Muscle layer of duodenum (tissue), 2 donors: ENCODE data around the gene GIPC3.

ENCODE experiments used
- H3K27ac ChIP-seq: one replicate; pipeline ENCODE4 v1.7.0; 2013; ENCODE audit warnings: mild to moderate bottlenecking, low read length
- H3K27me3 ChIP-seq: one replicate; pipeline ENCODE4 v1.7.0; 2013; ENCODE audit warnings: low read depth, mild to moderate bottlenecking, control low read depth, low read length
- H3K36me3 ChIP-seq, 2 donors: one replicate each; pipeline ENCODE4 v1.7.0; 2013; ENCODE audit warnings: low read length in 2 of 2, control low read depth in 1 of 2, mild to moderate bottlenecking in 1 of 2; ENCODE audit not compliant: insufficient read depth in 2 of 2, control insufficient read depth in 1 of 2
- H3K4me1 ChIP-seq, 2 donors: one replicate each; pipeline ENCODE4 v1.7.0; 2013; ENCODE audit warnings: low read length in 2 of 2, mild to moderate bottlenecking in 2 of 2, control low read depth in 1 of 2, moderate library complexity in 1 of 2; ENCODE audit not compliant: insufficient read depth in 2 of 2, control insufficient read depth in 1 of 2
- H3K4me3 ChIP-seq, 2 donors: one replicate each; pipeline ENCODE4 v1.7.0; 2013; ENCODE audit warnings: low read length in 2 of 2, low read depth in 1 of 2, mild to moderate bottlenecking in 1 of 2
- H3K9me3 ChIP-seq, 2 donors: one replicate each; pipeline ENCODE4 v1.7.0; 2013; ENCODE audit warnings: low read length in 2 of 2, control low read depth in 1 of 2, mild to moderate bottlenecking in 1 of 2; ENCODE audit not compliant: control insufficient read depth in 1 of 2
- donor health status: healthy.

Gene GIPC3

GRCh38 chr19:3614858-3615505, 29.7 kb downstream of the GIPC3 start:
- Histone ChIP-seq H3K36me3 (peaks cover 6 to 36% of the 10 kb centered on the region in 2 donors), H3K4me1 (peaks cover 0 to 23% of the 10 kb centered on the region in 2 donors), H3K27me3 (no peaks in the 10 kb centered on the region), H3K27ac (no peak overlapping the region), H3K4me3 (no peak overlapping the region), H3K9me3 (no peaks in the 10 kb centered on the region)

GRCh38 chr19:3615524-3616135, 30.4 kb downstream of the GIPC3 start:
- no peaks in the 10 kb centered on the region for H3K27me3 ChIP-seq
- peaks cover 6 to 41% of the 10 kb centered on the region in 2 donors for H3K36me3 ChIP-seq
- H3K27ac ChIP-seq: no peak overlapping the region
- H3K4me3 ChIP-seq: no peak overlapping the region
- H3K9me3 ChIP-seq: no peaks in the 10 kb centered on the region
- H3K4me1 ChIP-seq: peaks cover 0 to 23% of the 10 kb centered on the region in 2 donors

GRCh38 chr19:3617463-3617862, 32.2 kb downstream of the GIPC3 start:
- Histone ChIP-seq H3K4me3 (no peak overlapping the region), H3K9me3 (no peaks in the 10 kb centered on the region), H3K27ac (no peak overlapping the region), H3K36me3 (peaks cover 0 to 40% of the 10 kb centered on the region in 2 donors), H3K4me1 (peaks cover 0 to 23% of the 10 kb centered on the region in 2 donors), H3K27me3 (no peaks in the 10 kb centered on the region)

DNA sequence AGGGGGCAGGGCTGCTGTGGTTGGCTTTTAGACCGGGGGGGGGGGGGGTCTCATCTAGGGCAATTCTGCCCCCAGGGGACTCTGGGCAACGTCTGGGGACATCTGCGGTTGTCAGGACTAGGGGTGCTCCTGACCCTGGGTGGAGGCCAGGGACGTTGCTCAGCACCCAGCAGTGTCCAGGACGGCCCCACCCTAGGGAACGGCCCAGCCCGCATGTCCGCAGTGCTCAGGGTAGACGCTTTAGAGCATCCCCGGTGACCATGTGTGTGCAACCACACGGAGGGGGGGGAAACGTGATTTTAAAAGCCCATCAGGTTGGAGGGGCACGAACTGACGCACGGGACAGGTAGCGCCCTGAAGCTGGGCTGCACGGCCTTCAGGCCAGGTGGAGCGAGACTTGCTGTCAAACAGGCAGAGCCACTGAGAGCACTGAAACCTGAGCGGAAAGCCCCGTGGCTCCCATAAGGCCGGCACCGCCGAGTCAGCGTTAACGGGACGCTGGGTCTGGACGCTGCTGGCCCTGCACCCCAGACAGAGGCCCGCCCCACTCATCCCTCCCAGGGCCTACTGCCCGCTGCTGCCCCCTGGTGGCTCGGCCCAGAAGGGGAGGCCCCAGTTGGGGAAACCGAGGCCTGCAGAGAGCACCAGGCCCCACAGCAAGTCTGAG, 33.0 kb downstream of the GIPC3 start:
- Histone ChIP-seq H3K4me3 (no peak overlapping the region), H3K36me3 (peaks cover 0 to 44% of the 10 kb centered on the region in 2 donors)

DNA sequence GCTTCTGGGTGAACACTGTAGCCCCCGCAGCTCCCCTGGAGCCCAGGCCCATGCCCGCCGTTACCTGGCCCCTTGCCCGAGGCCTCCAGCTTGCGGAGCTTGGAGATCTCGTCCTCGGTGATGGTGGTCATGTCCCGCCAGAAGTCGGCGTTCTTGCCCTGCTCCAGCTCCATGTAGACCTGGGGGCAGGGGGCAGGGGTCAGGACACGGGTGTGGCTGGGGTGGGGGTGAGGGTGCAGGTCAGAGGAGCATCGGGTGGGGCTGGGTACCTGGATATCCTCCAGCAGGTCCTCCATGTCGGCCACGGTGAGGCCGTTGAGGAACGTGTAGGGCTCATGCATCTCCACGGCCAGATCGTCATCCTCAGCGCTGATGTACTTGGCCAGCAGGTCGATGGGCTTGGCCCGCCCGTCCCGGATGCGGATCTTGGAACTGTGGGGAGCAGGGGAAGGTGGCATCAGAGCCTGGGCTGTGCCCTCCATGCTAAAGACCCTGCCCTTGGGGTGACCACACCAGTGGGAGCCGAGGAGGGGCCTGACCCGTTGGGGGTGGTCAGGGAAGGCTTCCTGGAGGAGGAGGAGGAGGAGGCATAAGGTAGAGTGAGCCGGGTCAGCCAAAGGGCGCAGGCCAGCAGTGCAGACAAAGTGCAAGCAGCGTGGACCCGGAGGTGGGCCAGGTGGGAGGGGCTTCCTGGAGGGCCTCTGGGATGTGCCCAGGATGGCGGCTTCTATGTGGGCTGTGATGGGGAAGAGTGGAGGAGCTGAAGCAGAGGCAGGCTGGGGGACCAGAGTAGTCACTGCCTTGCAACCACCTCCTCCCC, 33.7 kb downstream of the GIPC3 start:
- no peak overlapping the region for H3K4me3 ChIP-seq
- peaks cover 0 to 11% of the 10 kb centered on the region in 2 donors for H3K4me1 ChIP-seq
- H3K9me3 ChIP-seq: no peaks in the 10 kb centered on the region
- peaks cover 0 to 50% of the 10 kb centered on the region in 2 donors for H3K36me3 ChIP-seq
- no peaks in the 10 kb centered on the region for H3K27me3 ChIP-seq
- H3K27ac ChIP-seq: no peak overlapping the region

More for the DNA sequence above, 33.0 kb downstream of the GIPC3 start:
- Histone ChIP-seq H3K4me1 (peaks cover 0 to 19% of the 10 kb centered on the region in 2 donors), H3K27me3 (no peaks in the 10 kb centered on the region), H3K27ac (no peak overlapping the region), H3K9me3 (no peaks in the 10 kb centered on the region)

DNA sequence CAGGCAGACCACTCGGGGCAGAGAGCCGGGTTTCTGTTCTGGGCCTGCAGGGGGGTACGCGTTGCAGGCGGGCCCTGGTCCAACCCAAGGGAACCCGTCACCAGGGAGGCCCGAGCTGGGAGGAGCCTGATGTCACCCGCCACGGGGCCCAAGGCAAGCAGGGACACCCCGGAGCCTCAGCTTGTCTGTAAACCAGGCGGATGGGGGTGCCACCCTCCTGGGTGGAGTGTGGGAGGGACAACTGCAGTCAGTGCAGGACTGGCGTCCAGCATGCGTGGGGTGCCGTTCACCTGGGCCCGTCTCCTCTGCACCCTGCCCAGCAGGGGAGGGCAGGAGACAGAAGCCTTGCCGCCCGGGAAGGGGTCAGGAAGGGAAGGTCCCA, 34.3 kb downstream of the GIPC3 start:
- H3K4me1 ChIP-seq: peaks cover 0 to 13% of the 10 kb centered on the region in 2 donors
- no peaks in the 10 kb centered on the region for H3K9me3 ChIP-seq
- H3K36me3 ChIP-seq: peaks cover 0 to 50% of the 10 kb centered on the region in 2 donors
- H3K4me3 ChIP-seq: no peak overlapping the region
- no peak overlapping the region for H3K27ac ChIP-seq
- H3K27me3 ChIP-seq: no peaks in the 10 kb centered on the region

DNA sequence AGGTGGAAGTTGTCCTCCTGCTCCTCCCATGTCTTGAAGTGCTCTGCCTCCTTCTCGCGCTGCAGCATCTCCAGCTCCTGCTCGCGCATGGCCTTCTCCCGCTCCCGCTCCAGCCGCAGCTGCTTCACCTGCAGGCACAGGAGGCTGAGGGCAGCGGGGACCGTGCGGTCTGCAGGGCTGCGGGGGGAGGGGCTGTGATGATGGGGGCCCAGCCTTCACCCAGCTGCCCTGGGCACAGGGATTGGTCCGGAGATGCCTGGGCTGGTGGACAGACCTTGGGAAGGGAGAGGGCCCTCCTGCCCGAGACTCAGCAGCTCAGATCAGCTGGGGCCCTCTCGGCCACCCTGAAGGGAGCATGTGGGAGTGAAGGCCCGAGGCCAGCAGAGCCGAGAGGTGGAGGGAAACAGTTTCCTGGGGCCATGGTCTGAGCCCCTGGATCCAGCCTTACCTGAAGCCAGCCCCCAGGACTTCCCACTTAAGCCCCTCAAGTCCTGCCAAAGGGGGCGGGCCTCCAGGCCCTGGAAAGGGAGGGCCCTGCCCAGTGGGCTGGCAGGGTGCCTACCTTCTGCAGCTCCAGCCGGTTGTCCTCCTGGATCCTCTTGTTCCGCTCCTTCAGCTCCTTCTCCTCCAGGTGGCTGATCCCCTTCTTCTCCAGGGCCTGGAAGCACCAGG, 35.0 kb downstream of the GIPC3 start:
- H3K4me3 ChIP-seq: no peak overlapping the region
- H3K4me1 ChIP-seq: peaks cover 3 to 20% of the 10 kb centered on the region in 2 donors
- peaks cover 0 to 50% of the 10 kb centered on the region in 2 donors for H3K36me3 ChIP-seq
- no peak overlapping the region for H3K27ac ChIP-seq
- H3K27me3 ChIP-seq: no peaks in the 10 kb centered on the region
- no peaks in the 10 kb centered on the region for H3K9me3 ChIP-seq

GRCh38 chr19:3620817-3621547, 35.7 kb downstream of the GIPC3 start:
- no peak overlapping the region for H3K4me3 ChIP-seq
- peaks cover 3 to 27% of the 10 kb centered on the region in 2 donors for H3K4me1 ChIP-seq
- H3K27ac ChIP-seq: no peak overlapping the region
- peaks cover 0 to 50% of the 10 kb centered on the region in 2 donors for H3K36me3 ChIP-seq
- no peaks in the 10 kb centered on the region for H3K9me3 ChIP-seq
- H3K27me3 ChIP-seq: no peaks in the 10 kb centered on the region

DNA sequence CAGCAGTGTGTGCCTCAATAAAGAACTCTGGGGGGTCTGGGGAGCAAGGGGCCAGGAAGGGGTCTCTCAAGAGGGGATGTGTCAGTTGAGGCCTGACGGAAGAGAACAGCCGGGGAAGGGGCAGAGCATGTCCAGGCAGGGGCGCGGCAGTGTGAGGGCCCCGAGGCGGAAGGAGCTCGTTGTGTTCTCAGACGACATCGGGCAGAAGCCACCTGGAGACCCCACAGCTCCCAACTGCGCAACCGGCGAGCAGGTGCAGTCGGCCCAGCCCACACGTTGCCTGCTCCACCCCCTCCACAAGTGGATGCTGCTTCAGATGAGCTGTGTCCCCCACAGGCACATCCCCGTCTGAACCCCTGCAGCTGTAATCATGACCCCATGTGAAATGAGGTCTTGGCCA, 36.4 kb downstream of the GIPC3 start:
- H3K27ac ChIP-seq: no peak overlapping the region
- peaks cover 3 to 29% of the 10 kb centered on the region in 2 donors for H3K4me1 ChIP-seq
- no peaks in the 10 kb centered on the region for H3K27me3 ChIP-seq
- H3K36me3 ChIP-seq: peaks cover 0 to 50% of the 10 kb centered on the region in 2 donors
- no peak overlapping the region for H3K4me3 ChIP-seq
- H3K9me3 ChIP-seq: no peaks in the 10 kb centered on the region

DNA sequence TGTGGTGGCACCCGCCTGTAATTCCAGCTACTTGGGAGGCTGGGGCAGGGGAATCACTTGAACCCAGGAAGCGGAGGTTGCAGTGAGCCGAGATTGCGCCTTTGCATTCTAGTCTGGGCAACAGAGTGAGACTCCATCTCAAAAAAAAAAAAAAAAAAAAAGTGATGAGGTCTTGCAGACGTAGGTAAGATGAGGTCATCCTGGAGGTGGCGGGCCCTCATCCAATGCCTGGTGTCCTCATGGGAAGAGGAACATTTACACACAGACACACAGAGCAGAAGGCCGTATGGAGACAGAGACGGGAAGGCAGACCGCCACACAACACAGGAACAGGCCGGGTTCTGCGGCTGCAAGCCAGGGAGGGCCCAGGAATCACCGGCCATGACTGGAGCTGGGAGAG, 36.9 kb downstream of the GIPC3 start:
- peaks cover 3 to 29% of the 10 kb centered on the region in 2 donors for H3K4me1 ChIP-seq
- no peaks in the 10 kb centered on the region for H3K9me3 ChIP-seq
- H3K27me3 ChIP-seq: no peaks in the 10 kb centered on the region
- H3K4me3 ChIP-seq: no peak overlapping the region
- no peak overlapping the region for H3K27ac ChIP-seq
- peaks cover 0 to 46% of the 10 kb centered on the region in 2 donors for H3K36me3 ChIP-seq
